ENCODE measurements around the gene KIAA1217. TPM values are rescaled to one million over a fixed set of nuclear protein-coding genes. Genes with fewer than 3 reads are reported as not detected.

Gene KIAA1217
- total and polyA plus RNA-seq, 12 donors, result 10.8 to 73.7 (median 40.8) TPM

DNA sequence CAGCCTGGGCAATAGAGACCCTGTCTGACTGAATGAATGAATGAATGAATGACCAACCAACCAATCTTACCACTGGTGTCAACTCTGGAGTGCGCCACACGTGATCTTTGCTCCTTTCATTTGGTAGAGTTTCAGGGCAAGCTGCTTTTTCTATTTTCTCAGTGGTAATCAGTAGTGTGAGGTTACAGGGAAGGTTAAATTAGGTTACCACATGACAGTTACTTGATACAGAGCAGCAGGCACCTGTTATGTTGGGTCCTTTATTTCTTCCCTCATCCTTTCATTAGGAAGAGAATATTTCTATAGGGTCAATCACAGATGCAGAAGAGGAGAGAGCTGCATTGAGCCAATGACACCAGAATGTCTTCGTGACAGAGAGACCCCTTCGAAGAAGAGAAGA lies 167.8 kb downstream of the KIAA1217 start:
- intact Hi-C loops (cut with DNase I), result no loop called here
- no peak for DNase-seq
- Histone ChIP-seq H3K9me3 (replicated peaks in 1 of 3) (no peaks in the 10 kb centered on the region), H3K36me3 (replicated peaks in 1 of 2) (no peaks in the 10 kb centered on the region), H3K4me1 (replicated peaks in 1 of 2) (peaks cover 0 to 10% of the 10 kb centered on the region in 2 donors), H3K27ac (no peak overlapping the region), H3K4me3 (no peak overlapping the region), H3K27me3 (no peaks in the 10 kb centered on the region)
- WGBS, 4 donors, result 92 to 98% (median 93%) methylated on average over 4 of the region's 4 CpGs
- TF ChIP-seq, protein P1, sequence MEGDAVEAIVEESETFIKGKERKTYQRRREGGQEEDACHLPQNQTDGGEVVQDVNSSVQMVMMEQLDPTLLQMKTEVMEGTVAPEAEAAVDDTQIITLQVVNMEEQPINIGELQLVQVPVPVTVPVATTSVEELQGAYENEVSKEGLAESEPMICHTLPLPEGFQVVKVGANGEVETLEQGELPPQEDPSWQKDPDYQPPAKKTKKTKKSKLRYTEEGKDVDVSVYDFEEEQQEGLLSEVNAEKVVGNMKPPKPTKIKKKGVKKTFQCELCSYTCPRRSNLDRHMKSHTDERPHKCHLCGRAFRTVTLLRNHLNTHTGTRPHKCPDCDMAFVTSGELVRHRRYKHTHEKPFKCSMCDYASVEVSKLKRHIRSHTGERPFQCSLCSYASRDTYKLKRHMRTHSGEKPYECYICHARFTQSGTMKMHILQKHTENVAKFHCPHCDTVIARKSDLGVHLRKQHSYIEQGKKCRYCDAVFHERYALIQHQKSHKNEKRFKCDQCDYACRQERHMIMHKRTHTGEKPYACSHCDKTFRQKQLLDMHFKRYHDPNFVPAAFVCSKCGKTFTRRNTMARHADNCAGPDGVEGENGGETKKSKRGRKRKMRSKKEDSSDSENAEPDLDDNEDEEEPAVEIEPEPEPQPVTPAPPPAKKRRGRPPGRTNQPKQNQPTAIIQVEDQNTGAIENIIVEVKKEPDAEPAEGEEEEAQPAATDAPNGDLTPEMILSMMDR (IDR thresholded peaks at IDR 0.05), result no peak
- no peak for TF ChIP-seq POLR2A (IDR thresholded peaks at IDR 0.05)

DNA sequence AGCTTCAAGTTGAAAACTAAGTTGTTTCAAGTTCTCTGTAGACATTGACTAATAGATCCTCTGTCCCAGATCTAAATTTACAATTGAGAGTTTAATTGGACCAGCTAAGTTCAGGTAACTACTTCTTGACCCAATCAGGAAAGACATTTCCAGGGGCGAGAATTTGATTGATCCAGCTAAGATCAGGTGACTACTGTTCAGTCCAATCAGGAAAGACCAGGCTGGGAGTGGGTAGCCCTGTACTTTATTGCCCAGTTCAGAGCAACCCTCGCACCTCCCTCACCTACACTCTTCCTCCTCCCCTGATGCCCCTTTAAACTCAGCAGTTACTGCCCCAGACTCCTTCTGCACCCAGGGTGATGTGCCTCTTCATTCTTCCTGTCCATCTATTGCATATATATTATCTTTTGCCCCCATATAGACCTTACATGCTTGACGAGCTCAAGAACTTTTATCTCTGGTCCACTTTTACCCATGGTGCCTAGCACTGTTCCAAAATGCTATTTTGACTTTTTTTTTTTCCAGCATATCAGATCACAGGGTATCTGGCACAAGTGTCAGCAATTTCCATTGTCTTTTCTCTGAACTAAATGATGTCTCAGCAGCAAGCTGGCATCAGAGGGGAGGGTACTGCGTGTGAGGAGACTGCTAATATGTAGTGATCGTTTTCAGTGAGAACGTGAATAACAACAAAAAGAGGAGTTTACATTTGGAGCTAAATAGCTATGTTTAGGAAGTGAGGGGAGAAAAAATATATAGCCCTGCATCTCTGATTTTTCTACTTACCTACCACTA lies 169.4 kb downstream of the KIAA1217 start:
- TF ChIP-seq POLR2A (IDR thresholded peaks at IDR 0.05), result no peak
- TF ChIP-seq, protein P1 (IDR thresholded peaks at IDR 0.05), result no peak
- Histone ChIP-seq H3K4me1 (replicated peaks in 1 of 2) (peaks cover 5 to 14% of the 10 kb centered on the region in 2 donors), H3K27me3 (no peaks in the 10 kb centered on the region), H3K9me3 (replicated peaks in 1 of 3) (no peaks in the 10 kb centered on the region), H3K27ac (no peak overlapping the region), H3K4me3 (no peak overlapping the region), H3K36me3 (replicated peaks in 1 of 2) (no peaks in the 10 kb centered on the region)
- 77 to 91% (median 88%) methylated on average over 6 of the region's 6 CpGs for WGBS, 4 donors
- no peak for DNase-seq
- intact Hi-C loops (cut with DNase I), result no loop called here

DNA sequence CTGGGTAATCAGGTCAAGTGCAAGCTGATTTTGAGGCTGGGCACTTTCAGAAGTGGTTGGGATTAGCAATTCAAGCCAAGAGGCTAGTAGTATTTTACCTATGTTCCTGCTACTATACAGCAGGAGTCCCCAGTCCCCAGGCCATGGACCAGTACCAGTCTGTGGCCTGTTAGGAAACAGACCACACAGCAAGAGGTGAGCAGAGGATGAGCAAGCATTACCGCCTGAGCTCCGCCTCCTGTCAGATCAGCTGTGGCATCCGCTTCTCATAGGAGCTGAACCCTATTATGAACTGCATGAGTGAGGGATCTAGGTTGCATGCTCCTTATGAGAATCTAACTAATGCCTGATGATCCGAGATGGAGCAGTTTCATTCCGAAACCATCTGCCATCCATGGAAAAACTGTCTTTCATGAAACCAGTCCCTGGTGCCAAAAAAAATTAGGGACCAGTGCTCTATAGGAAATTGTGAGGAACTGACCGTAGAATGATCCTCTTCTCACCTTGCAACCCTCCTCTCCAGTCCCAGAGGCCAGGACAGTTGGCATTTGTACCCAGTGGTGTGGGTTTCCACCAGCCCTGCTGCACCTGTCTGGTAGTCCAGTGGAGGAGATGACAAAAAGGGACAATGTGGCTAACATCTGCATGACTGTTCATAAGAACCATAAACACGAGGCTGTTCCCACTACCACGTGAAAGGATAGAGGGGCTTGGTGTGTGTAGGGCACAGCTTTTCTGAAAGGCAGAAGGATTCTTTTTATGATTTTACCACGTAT lies 172.5 kb downstream of the KIAA1217 start:
- no peak overlapping the region for H3K4me3 ChIP-seq
- intact Hi-C loops (cut with DNase I), result no loop called here
- H3K4me1 ChIP-seq (replicated peaks in 1 of 2), result peaks cover 14 to 20% of the 10 kb centered on the region in 2 donors
- TF ChIP-seq, protein P1 (IDR thresholded peaks at IDR 0.05), result no peak
- no peak for TF ChIP-seq POLR2A (IDR thresholded peaks at IDR 0.05)
- no peak for DNase-seq
- H3K9me3 ChIP-seq (replicated peaks in 1 of 3), result no peaks in the 10 kb centered on the region
- 84 to 91% (median 89%) methylated on average over 9 of the region's 9 CpGs for WGBS, 4 donors
- no peak overlapping the region for H3K27ac ChIP-seq
- no peaks in the 10 kb centered on the region for H3K27me3 ChIP-seq
- H3K36me3 ChIP-seq (replicated peaks in 1 of 2), result no peaks in the 10 kb centered on the region

DNA sequence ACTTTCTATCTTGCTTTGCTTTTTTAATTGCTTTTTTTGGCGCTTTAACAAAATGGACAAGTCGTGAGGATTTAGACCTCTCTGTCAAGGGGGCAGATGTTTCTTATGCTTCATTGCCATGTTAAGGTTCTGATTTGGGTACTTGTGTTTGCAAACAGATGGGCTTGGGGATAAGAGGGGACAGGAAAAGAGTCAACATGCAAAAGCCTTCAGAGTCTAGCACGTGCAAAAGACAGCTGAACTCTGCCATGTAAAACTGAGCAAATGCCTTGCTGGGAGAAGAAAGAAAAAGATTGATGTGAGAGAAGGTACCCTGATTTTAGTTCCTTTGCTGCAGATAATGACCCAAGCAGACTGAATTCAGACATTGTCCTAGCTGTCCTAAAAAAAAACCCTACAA lies 173.1 kb downstream of the KIAA1217 start:
- WGBS, 4 donors, result 71 to 73% (median 73%) methylated on average over 3 of the region's 3 CpGs
- Histone ChIP-seq H3K27me3 (no peaks in the 10 kb centered on the region), H3K4me3 (no peak overlapping the region), H3K4me1 (replicated peaks in 1 of 2) (peaks cover 14 to 26% of the 10 kb centered on the region in 2 donors), H3K36me3 (replicated peaks in 1 of 2) (no peaks in the 10 kb centered on the region), H3K9me3 (replicated peaks in 1 of 3) (no peaks in the 10 kb centered on the region), H3K27ac (peak overlapping the region in 1 of 5 donors; percentile 7)
- intact Hi-C loops (cut with DNase I), result no loop called here
- no peak for TF ChIP-seq POLR2A (IDR thresholded peaks at IDR 0.05)
- TF ChIP-seq, protein P1 (IDR thresholded peaks at IDR 0.05), result no peak
- no peak for DNase-seq

Data from adrenal gland (tissue), 12 donors.